Caco-2 (cell line): ENCODE measurements around the gene PLCB4. TPM values are rescaled to one million over a fixed set of nuclear protein-coding genes. Genes with fewer than 3 reads are reported as not detected.

Experiments used
- BruUV-seq: library from RNA; stranded (reverse); fragments of 400-500 nt; replicated peaks from 2 replicates; lab custom pipeline; 2021; lab: Mats Ljungman, UMichigan
- CTCF ChIA-PET: fragments of 300-600 bp; sonication (Branson Sonifier 250); formaldehyde crosslinking; loops from one replicate; lab custom pipeline; 2022; ENCODE audit warnings: antibody characterized with exemption; lab: Charles Lee
- POLR2A ChIA-PET: fragments of 300-600 bp; sonication (Branson Sonifier 250); formaldehyde crosslinking; loops from one replicate; lab custom pipeline; 2022; ENCODE audit warnings: antibody characterized with exemption; lab: Charles Lee
- DNase-seq, 2 experiments: peaks; one replicate each; pipeline versions ENCODE4 v3.0.0 to v3.0.0-alpha.2; 2020 to 2022
- H3K27me3 ChIP-seq: replicated peaks from 2 replicates; pipeline ENCODE4 v1.6.0; 2011; ENCODE audit warnings: low read length; ENCODE audit not compliant: control insufficient read depth, insufficient read depth
- H3K36me3 ChIP-seq: 2 replicates; pipeline ENCODE4 v1.5.1; 2011; ENCODE audit warnings: low read length; ENCODE audit not compliant: control insufficient read depth, insufficient read depth
- H3K4me1 ChIP-seq: fragments of 250-450 bp; sonication (Bioruptor Pico); 2 replicates; pipeline ENCODE4 v1.5.1; 2020; ENCODE audit warnings: mild to moderate bottlenecking
- H3K4me3 ChIP-seq: 2 replicates; pipeline ENCODE4 v1.5.1; 2011; ENCODE audit warnings: low read depth, mild to moderate bottlenecking, control low read depth, low read length
- H3K9me3 ChIP-seq: fragments of 250-450 bp; sonication (Bioruptor Pico); 2 replicates; pipeline ENCODE4 v1.5.1; 2020; ENCODE audit warnings: mild to moderate bottlenecking, moderate library complexity
- H3K27ac Mint-ChIP-seq: one replicate; pipeline ENCODE4 v1.8.0; 2022; ENCODE audit warnings: mixed read lengths; ENCODE audit not compliant: unreplicated experiment
- H3K27me3 Mint-ChIP-seq: one replicate; pipeline ENCODE4 v1.8.0; 2022; ENCODE audit warnings: mixed read lengths; ENCODE audit not compliant: insufficient read depth, unreplicated experiment
- H3K36me3 Mint-ChIP-seq: one replicate; pipeline ENCODE4 v1.8.0; 2022; ENCODE audit warnings: mild to moderate bottlenecking, mixed read lengths; ENCODE audit not compliant: insufficient read depth, unreplicated experiment
- H3K4me1 Mint-ChIP-seq: one replicate; pipeline ENCODE4 v1.8.0; 2022; ENCODE audit warnings: low read depth, mixed read lengths; ENCODE audit not compliant: unreplicated experiment
- H3K4me3 Mint-ChIP-seq: one replicate; pipeline ENCODE4 v1.8.0; 2022; ENCODE audit warnings: mild to moderate bottlenecking, moderate library complexity, mixed read lengths; ENCODE audit not compliant: unreplicated experiment
- H3K9me3 Mint-ChIP-seq: one replicate; pipeline ENCODE4 v1.8.0; 2022; ENCODE audit warnings: mixed read lengths; ENCODE audit not compliant: unreplicated experiment
- intact Hi-C: fragments of 100-400 bp; cut with micrococcal nuclease; formaldehyde crosslinking; loops from one replicate; pipeline ENCODE4 v1.10.0; 2022; ENCODE audit not compliant: unreplicated experiment
- total RNA-seq: library from RNA; stranded (reverse); gene quantifications from 2 replicates; pipeline ENCODE4 v1.2.3, GENCODE V29; 2022
- TF ChIP-seq, protein P1 (sequence below), 2 experiments: fragments of 200-600 bp in 1 of 2; IDR thresholded peaks; 1 replicate in 1 of 2; 2 replicates in 1 of 2; pipeline versions ENCODE4 v1.5.1 to v1.8.0; 2011 to 2022; ENCODE audit warnings: antibody characterized with exemption in 1 of 2, control low read depth in 1 of 2, inconsistent platforms in 1 of 2, low read depth in 1 of 2, low read length in 1 of 2, mild to moderate bottlenecking in 1 of 2, moderate library complexity in 1 of 2; ENCODE audit not compliant: insufficient read depth in 1 of 2, severe bottlenecking in 1 of 2, unreplicated experiment in 1 of 2

PLCB4 gene
- total RNA-seq, 1 experiment from 2014 or later: 3.0 TPM

GRCh38 chr20:9051508-9051907, 17.4 kb upstream of the PLCB4 start:
- CTCF ChIA-PET: no interaction called here
- Mint-ChIP-seq H3K27me3 (peaks cover 4% of the 10 kb centered on the region), H3K4me3 (no peak overlapping the region), H3K9me3 (no peaks in the 10 kb centered on the region), H3K27ac (no peak overlapping the region), H3K36me3 (no peaks in the 10 kb centered on the region), H3K4me1 (no peaks in the 10 kb centered on the region)
- Histone ChIP-seq H3K9me3 (0 out of 2 replicates have a peak, but pooled peaks cover 5% of the 10 kb centered on the region), H3K4me3 (no peak overlapping the region), H3K4me1 (no peaks in the 10 kb centered on the region), H3K36me3 (no peaks in the 10 kb centered on the region), H3K27me3 (no peaks in the 10 kb centered on the region)
- TF ChIP-seq, protein P1, sequence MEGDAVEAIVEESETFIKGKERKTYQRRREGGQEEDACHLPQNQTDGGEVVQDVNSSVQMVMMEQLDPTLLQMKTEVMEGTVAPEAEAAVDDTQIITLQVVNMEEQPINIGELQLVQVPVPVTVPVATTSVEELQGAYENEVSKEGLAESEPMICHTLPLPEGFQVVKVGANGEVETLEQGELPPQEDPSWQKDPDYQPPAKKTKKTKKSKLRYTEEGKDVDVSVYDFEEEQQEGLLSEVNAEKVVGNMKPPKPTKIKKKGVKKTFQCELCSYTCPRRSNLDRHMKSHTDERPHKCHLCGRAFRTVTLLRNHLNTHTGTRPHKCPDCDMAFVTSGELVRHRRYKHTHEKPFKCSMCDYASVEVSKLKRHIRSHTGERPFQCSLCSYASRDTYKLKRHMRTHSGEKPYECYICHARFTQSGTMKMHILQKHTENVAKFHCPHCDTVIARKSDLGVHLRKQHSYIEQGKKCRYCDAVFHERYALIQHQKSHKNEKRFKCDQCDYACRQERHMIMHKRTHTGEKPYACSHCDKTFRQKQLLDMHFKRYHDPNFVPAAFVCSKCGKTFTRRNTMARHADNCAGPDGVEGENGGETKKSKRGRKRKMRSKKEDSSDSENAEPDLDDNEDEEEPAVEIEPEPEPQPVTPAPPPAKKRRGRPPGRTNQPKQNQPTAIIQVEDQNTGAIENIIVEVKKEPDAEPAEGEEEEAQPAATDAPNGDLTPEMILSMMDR (IDR thresholded peaks at IDR 0.05; ENCODE audit: insufficient read depth in 1 of 2, low read depth in 1 of 2, low read length in 1 of 2, severe bottlenecking in 1 of 2, unreplicated experiment in 1 of 2): no peak
- BruUV-seq: no TSS peak
- DNase-seq: no peak
- POLR2A ChIA-PET: no interaction called here
- intact Hi-C loops: no loop called here

DNA sequence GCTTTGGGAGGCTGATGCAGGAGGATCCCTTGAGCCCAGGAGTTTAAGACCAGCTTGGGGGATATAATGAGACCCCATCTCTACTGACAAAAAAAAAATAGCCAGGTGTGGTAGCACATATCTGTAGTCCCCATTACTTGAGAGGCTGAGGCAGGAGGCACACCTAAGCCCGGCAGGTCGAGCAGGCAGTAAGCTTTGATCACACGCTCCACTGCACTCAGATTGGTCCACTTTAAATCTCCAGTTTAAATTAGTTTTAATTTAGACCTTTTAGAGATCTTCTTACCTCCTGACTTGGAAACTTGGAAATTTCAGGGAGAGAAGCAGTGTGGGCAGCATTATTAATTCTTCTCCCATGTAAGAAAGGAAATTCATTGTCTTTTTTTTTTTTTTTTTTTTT, 16.8 kb upstream of the PLCB4 start:
- Histone ChIP-seq H3K4me1 (no peaks in the 10 kb centered on the region), H3K4me3 (no peak overlapping the region), H3K27me3 (no peaks in the 10 kb centered on the region), H3K36me3 (no peaks in the 10 kb centered on the region), H3K9me3 (0 out of 2 replicates have a peak, but pooled peaks cover 5% of the 10 kb centered on the region)
- intact Hi-C loops: no loop called here
- DNase-seq: no peak
- Mint-ChIP-seq H3K36me3 (no peaks in the 10 kb centered on the region), H3K4me1 (no peaks in the 10 kb centered on the region), H3K4me3 (no peak overlapping the region), H3K27ac (no peak overlapping the region), H3K27me3 (peaks cover 7% of the 10 kb centered on the region), H3K9me3 (no peaks in the 10 kb centered on the region)
- TF ChIP-seq, protein P1 (IDR thresholded peaks at IDR 0.05; ENCODE audit: insufficient read depth in 1 of 2, low read depth in 1 of 2, low read length in 1 of 2, severe bottlenecking in 1 of 2, unreplicated experiment in 1 of 2): no peak
- BruUV-seq: no TSS peak
- ChIA-PET CTCF (no interaction called here), POLR2A (no interaction called here)

DNA sequence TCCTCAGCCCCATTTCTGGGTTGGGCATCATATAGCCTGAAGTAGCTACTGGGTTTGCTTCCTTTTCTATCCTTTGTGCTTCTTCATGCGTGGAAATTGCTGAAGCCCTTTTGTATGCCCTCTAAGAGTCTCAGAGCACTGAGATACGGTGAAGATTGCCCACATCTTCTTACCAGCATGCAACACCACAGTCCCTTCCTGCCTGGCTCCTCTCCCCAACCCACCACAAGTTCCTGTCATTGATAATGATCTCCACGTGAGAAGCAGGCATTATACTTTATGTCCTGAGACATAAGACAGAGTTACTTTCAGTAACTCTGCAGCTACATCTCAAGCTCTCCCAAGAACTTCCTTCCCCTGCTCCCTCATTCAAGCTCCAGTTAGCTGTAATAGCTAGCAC, 15.8 kb upstream of the PLCB4 start:
- Histone ChIP-seq H3K4me1 (no peaks in the 10 kb centered on the region), H3K9me3 (no peaks in the 10 kb centered on the region), H3K4me3 (no peak overlapping the region), H3K27me3 (no peaks in the 10 kb centered on the region), H3K36me3 (no peaks in the 10 kb centered on the region)
- ChIA-PET POLR2A (no interaction called here), CTCF (no interaction called here)
- H3K4me3 Mint-ChIP-seq: no peak overlapping the region
- intact Hi-C loops: no loop called here
- H3K9me3 Mint-ChIP-seq: no peaks in the 10 kb centered on the region
- no peaks in the 10 kb centered on the region for H3K36me3 Mint-ChIP-seq
- H3K27me3 Mint-ChIP-seq: peaks cover 7% of the 10 kb centered on the region
- no peaks in the 10 kb centered on the region for H3K4me1 Mint-ChIP-seq
- no peak overlapping the region for H3K27ac Mint-ChIP-seq
- BruUV-seq: no TSS peak
- no peak for DNase-seq
- TF ChIP-seq, protein P1 (IDR thresholded peaks at IDR 0.05; ENCODE audit: insufficient read depth in 1 of 2, low read depth in 1 of 2, low read length in 1 of 2, severe bottlenecking in 1 of 2, unreplicated experiment in 1 of 2): no peak
